GM12891 (cell line): ENCODE data around the gene PDE5A.

Source experiments
- DNase-seq: peaks from one replicate; pipeline ENCODE4 v3.0.0; 2011; ENCODE audit warnings: low spot score; ENCODE audit not compliant: insufficient read length
- FAIRE-seq: peaks from 2 replicates; lab custom pipeline; 2011; peaks lifted over from hg19 to GRCh38; lab: Jason Lieb, UNC
- PAX5 ChIP-seq: IDR thresholded peaks from 2 replicates; pipeline ENCODE4 v1.6.1; 2011; ENCODE audit warnings: low read length, moderate library complexity, mild to moderate bottlenecking; ENCODE audit not compliant: insufficient read depth, severe bottlenecking
- POLR2A ChIP-seq: IDR thresholded peaks from 2 replicates; pipeline ENCODE4 v1.6.1; 2011; ENCODE audit warnings: low read depth, low read length, control low read depth
- POLR2AphosphoS5 ChIP-seq: IDR thresholded peaks from 2 replicates; pipeline ENCODE4 v1.6.1; 2011; ENCODE audit warnings: low read depth, low read length, control low read depth
- POU2F2 ChIP-seq: IDR thresholded peaks from 2 replicates; pipeline ENCODE4 v1.6.1; 2011; ENCODE audit warnings: low read depth, mild to moderate bottlenecking, control low read depth, low read length, moderate library complexity
- SPI1 ChIP-seq: IDR thresholded peaks from 2 replicates; pipeline ENCODE4 v1.6.1; 2011; ENCODE audit warnings: low read depth, low read length, control low read depth
- TAF1 ChIP-seq: IDR thresholded peaks from 2 replicates; pipeline ENCODE4 v1.6.1; 2011; ENCODE audit warnings: low read depth, low read length, control low read depth

PDE5A gene

GRCh38 chr4:119543779-119544178, 84.8 kb downstream of the PDE5A start:
- no peak for FAIRE-seq
- TF ChIP-seq POLR2A (no peak), PAX5 (no peak), SPI1 (no peak), POU2F2 (no peak), TAF1 (no peak), POLR2AphosphoS5 (no peak)
- no peak for DNase-seq

DNA sequence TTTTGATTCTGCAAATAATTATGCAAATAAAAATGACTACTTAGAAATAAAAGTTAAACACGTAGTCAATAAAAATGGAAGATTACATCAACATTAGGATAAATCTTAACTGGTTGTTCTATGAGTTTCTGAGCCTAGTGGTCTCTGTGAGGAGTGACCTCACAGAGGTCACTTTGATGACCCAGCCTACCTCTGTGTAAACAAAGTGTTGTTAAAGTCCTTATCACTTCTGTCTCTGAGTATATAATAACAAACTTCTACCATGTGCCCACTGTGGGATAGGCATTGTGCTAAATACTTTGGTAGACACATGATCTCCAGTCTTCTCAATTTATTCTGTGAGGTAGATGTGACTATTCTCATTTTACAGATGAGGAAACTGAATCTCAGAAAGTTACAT, 85.4 kb downstream of the PDE5A start:
- no peak for DNase-seq
- FAIRE-seq: no peak
- TF ChIP-seq SPI1: no peak
- no peak for TF ChIP-seq TAF1
- TF ChIP-seq POLR2A: no peak
- TF ChIP-seq PAX5: no peak
- TF ChIP-seq POU2F2: no peak
- TF ChIP-seq POLR2AphosphoS5: no peak

- FAIRE-seq: no peak
- TF ChIP-seq POU2F2 (no peak), POLR2AphosphoS5 (no peak), SPI1 (no peak), PAX5 (no peak), POLR2A (no peak), TAF1 (no peak)
- DNase-seq: no peak
Observed at GRCh38 chr4:119540249-119540648, 88.4 kb downstream of the PDE5A start.

- TF ChIP-seq POLR2A: no peak
- no peak for TF ChIP-seq PAX5
- peak; percentile 70 for TF ChIP-seq SPI1
- TF ChIP-seq TAF1: no peak
- TF ChIP-seq POU2F2: no peak
- no peak for TF ChIP-seq POLR2AphosphoS5
- DNase-seq (no peak), FAIRE-seq (peak; percentile 9)
Observed at GRCh38 chr4:119537586-119537985, 91.0 kb downstream of the PDE5A start.

GRCh38 chr4:119536572-119537528, 91.8 kb downstream of the PDE5A start:
- FAIRE-seq: peak; percentile 55
- DNase-seq: no peak
- TF ChIP-seq SPI1 (peak; percentile 84), POLR2AphosphoS5 (no peak)

DNA sequence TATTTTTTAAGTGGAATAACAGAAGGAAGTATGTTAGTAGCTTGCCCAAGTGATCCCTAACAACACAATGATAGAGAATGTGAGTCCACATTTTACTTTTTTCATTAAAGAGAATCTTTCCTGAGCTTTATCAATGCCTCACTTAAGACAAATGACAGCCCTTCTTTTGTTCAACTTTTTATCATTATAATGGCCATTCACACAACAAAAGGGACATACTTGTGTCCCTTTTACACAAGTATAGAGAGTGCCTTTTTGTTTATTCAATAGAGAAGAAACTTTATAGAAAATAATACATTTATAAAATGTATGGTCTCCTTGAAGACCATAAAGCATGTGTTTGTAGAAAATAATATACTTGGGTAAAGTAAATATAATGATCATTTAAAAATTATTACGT, 96.3 kb downstream of the PDE5A start:
- DNase-seq: no peak
- no peak for FAIRE-seq
- TF ChIP-seq PAX5 (no peak), POLR2A (no peak), TAF1 (no peak), POLR2AphosphoS5 (no peak), SPI1 (no peak), POU2F2 (no peak)

GRCh38 chr4:119529788-119530187, 98.8 kb downstream of the PDE5A start:
- TF ChIP-seq TAF1 (no peak), POU2F2 (no peak), POLR2A (no peak), SPI1 (no peak), PAX5 (no peak), POLR2AphosphoS5 (no peak)
- FAIRE-seq (no peak), DNase-seq (no peak)

DNA sequence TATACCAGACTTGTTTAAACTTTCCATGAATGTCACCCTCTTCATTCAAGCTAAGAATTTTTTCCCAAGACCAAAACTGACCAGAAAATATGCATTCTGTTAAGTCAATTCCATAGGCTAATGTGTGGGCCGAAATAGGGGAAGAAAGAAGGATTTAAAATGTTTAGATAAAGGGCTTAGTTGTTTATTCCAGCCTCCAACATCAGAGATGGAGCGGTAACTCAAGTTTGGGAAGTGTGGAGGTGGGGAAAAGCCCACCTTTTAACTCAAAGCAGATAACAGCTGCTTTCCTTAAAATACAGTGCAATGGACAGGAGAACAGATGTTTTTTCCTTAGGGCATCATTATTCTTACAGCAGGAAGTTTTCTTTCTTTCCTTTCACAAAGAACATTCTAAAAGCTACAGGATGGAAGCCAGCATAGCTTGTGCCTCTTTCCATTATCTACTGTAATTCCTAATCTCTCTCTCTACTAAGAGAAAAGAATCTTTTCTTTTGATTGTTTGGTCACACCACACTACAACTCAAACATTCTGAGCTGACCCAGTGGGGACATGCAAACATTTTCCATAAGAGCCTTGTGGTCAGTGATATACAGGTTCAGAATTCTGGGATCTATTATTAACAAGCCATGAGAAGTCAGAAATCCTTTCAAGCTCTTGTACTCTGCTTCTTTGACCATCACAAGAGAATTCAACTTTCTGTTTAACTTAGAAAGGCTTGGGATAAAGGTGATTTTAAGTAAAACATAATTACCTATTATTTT, 101.6 kb downstream of the PDE5A start:
- DNase-seq: no peak
- TF ChIP-seq PAX5 (no peak), POLR2A (no peak), POU2F2 (no peak), SPI1 (no peak), TAF1 (no peak)
- FAIRE-seq: no peak

- DNase-seq: no peak
- no peak for FAIRE-seq
Observed at GRCh38 chr4:119525771-119526712, 102.6 kb downstream of the PDE5A start.

More at GRCh38 chr4:119525771-119526712, 102.6 kb downstream of the PDE5A start:
- no peak for TF ChIP-seq TAF1
- no peak for TF ChIP-seq SPI1
- no peak for TF ChIP-seq PAX5
- no peak for TF ChIP-seq POLR2A
- no peak for TF ChIP-seq POU2F2
- TF ChIP-seq POLR2AphosphoS5: no peak
